MM.1S (cell line): ENCODE measurements around the gene AMIGO2.

Source experiments
- EZH2 ChIP-seq: fragments of 300-600 bp; sonication (generic); optimal IDR thresholded peaks from 2 replicates; pipeline ENCODE3; 2017; ENCODE audit warnings: low read depth, mild to moderate bottlenecking, antibody characterized with exemption, low read length, mixed read lengths
- EZH2phosphoT487 ChIP-seq: fragments of 300-600 bp; sonication (generic); IDR thresholded peaks from 2 replicates; pipeline ENCODE4 v1.6.1; 2018; ENCODE audit warnings: antibody characterized with exemption, low read length
- TF ChIP-seq, protein P1 (sequence below): fragments of 300-600 bp; sonication (generic); IDR thresholded peaks from 2 replicates; pipeline ENCODE4 v1.5.1; 2016; ENCODE audit warnings: antibody characterized with exemption, low read length, mixed read lengths

DNA sequence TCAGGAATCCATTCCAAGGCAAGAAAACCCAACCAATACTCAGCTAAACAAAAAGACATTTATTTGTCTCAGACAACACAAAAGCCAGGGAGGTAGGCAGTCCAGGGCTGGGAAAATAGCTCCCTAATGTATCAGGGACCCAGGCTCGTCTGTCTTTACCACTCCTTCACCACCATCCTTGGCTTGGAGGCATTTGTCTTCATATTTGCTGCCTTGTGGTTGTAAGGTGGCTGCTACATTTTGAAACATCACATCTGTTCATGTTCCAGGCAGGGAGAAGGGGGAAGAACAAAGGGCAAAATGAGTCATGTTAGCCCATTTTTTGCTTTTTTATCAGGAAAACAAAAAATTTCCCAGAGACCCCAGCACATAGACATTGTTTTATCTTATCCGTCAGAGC, 45.1 kb downstream of the AMIGO2 start:
- TF ChIP-seq, protein P1, sequence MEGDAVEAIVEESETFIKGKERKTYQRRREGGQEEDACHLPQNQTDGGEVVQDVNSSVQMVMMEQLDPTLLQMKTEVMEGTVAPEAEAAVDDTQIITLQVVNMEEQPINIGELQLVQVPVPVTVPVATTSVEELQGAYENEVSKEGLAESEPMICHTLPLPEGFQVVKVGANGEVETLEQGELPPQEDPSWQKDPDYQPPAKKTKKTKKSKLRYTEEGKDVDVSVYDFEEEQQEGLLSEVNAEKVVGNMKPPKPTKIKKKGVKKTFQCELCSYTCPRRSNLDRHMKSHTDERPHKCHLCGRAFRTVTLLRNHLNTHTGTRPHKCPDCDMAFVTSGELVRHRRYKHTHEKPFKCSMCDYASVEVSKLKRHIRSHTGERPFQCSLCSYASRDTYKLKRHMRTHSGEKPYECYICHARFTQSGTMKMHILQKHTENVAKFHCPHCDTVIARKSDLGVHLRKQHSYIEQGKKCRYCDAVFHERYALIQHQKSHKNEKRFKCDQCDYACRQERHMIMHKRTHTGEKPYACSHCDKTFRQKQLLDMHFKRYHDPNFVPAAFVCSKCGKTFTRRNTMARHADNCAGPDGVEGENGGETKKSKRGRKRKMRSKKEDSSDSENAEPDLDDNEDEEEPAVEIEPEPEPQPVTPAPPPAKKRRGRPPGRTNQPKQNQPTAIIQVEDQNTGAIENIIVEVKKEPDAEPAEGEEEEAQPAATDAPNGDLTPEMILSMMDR = no peak
- TF ChIP-seq EZH2 (no peak), EZH2phosphoT487 (no peak)
